WERI-Rb-1 (cell line): ENCODE data around the gene ACTR1B.
"Not testable (repeated sequence)": the region's sequence is repeated elsewhere in the genome, so short reads cannot be mapped to it uniquely, and the experiment has no call there.

Experiments
- DNase-seq: peaks from one replicate; pipeline ENCODE4 v3.0.0-alpha.2; 2020
- H3K27ac ChIP-seq: fragments of 250-450 bp; sonication (Bioruptor Pico); 2 replicates; pipeline ENCODE4 v1.5.1; 2020; ENCODE audit warnings: mild to moderate bottlenecking, moderate library complexity
- H3K27me3 ChIP-seq: fragments of 250-450 bp; sonication (Bioruptor Pico); 2 replicates; pipeline ENCODE4 v1.5.1; 2021; ENCODE audit warnings: mild to moderate bottlenecking, low read depth, moderate library complexity; ENCODE audit not compliant: insufficient read depth, severe bottlenecking
- H3K36me3 ChIP-seq: fragments of 250-450 bp; sonication (Bioruptor Pico); 2 replicates; pipeline ENCODE4 v1.5.1; 2020; ENCODE audit warnings: mild to moderate bottlenecking, moderate library complexity
- H3K4me3 ChIP-seq: 2 replicates; pipeline ENCODE4 v1.5.1; 2011; ENCODE audit warnings: low read depth, mild to moderate bottlenecking, control low read depth, low read length
- H3K9me3 ChIP-seq: fragments of 250-450 bp; sonication (Bioruptor Pico); 2 replicates; pipeline ENCODE4 v1.5.1; 2021; ENCODE audit warnings: mild to moderate bottlenecking, moderate library complexity; ENCODE audit not compliant: severe bottlenecking
- TF ChIP-seq, protein P1 (sequence below): IDR thresholded peaks from 2 replicates; pipeline ENCODE4 v1.5.1; 2011; ENCODE audit warnings: low read depth, mild to moderate bottlenecking, control low read depth, inconsistent platforms, low read length

The ACTR1B gene

GRCh38 chr2:97617911-97618310 lies 45.9 kb downstream of the ACTR1B start:
- H3K27me3 ChIP-seq: no peaks in the 10 kb centered on the region
- H3K36me3 ChIP-seq: no peaks in the 10 kb centered on the region
- DNase-seq: no peak
- TF ChIP-seq, protein P1, sequence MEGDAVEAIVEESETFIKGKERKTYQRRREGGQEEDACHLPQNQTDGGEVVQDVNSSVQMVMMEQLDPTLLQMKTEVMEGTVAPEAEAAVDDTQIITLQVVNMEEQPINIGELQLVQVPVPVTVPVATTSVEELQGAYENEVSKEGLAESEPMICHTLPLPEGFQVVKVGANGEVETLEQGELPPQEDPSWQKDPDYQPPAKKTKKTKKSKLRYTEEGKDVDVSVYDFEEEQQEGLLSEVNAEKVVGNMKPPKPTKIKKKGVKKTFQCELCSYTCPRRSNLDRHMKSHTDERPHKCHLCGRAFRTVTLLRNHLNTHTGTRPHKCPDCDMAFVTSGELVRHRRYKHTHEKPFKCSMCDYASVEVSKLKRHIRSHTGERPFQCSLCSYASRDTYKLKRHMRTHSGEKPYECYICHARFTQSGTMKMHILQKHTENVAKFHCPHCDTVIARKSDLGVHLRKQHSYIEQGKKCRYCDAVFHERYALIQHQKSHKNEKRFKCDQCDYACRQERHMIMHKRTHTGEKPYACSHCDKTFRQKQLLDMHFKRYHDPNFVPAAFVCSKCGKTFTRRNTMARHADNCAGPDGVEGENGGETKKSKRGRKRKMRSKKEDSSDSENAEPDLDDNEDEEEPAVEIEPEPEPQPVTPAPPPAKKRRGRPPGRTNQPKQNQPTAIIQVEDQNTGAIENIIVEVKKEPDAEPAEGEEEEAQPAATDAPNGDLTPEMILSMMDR: no peak
- H3K9me3 ChIP-seq: no peaks in the 10 kb centered on the region
- no peak overlapping the region for H3K27ac ChIP-seq
- H3K4me3 ChIP-seq: no peak overlapping the region

GRCh38 chr2:97615746-97616145 lies 48.1 kb downstream of the ACTR1B start:
- not testable (repeated sequence) for H3K4me3 ChIP-seq, DNase-seq, H3K27ac ChIP-seq, H3K9me3 ChIP-seq, H3K36me3 ChIP-seq, H3K27me3 ChIP-seq

DNA sequence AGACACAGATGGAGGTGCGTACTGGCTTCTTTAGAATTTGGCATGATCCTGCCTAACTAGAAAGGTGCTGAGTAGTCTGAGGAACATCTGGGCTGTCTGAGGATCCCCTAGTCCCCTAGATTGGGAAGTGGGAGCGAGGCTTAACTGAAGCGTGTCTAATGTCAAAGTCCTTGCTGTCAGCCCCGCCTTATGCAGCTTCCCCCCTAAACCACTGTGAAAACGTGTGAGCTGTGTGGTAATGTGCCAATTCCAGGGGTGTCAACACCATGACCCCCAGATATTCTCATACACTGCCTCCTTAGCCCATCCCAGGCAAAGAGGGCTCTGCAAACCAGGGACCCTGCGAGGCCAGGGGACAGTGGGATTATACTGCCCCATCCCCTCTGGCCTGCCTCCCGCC lies 51.9 kb downstream of the ACTR1B start:
- H3K4me3 ChIP-seq, H3K9me3 ChIP-seq, DNase-seq, H3K36me3 ChIP-seq, H3K27ac ChIP-seq, H3K27me3 ChIP-seq: not testable (repeated sequence)

GRCh38 chr2:97608745-97609144 lies 55.1 kb downstream of the ACTR1B start:
- H3K9me3 ChIP-seq, H3K27ac ChIP-seq, H3K4me3 ChIP-seq, H3K36me3 ChIP-seq, DNase-seq, H3K27me3 ChIP-seq: not testable (repeated sequence)
